IMR-90 (cell line): ENCODE data around the gene ALDH1A1. TPM values are rescaled to one million over a fixed set of nuclear protein-coding genes. Genes with fewer than 3 reads are reported as not detected.

Experiments
- ATAC-seq: fragments of 200-7000 bp; cut with Tn5 transposase; 2 replicates; pipeline ENCODE4 v1.9.1; 2020; ENCODE audit warnings: low read depth, mild to moderate bottlenecking, moderate library complexity
- BruUV-seq: library from RNA; stranded (reverse); fragments of 400-500 nt; replicated peaks from 2 replicates; lab custom pipeline; 2021; lab: Mats Ljungman, UMichigan
- CTCF ChIA-PET: fragments of 300-600 bp; formaldehyde crosslinking; extraction: SDS; loops from one replicate; lab custom pipeline; 2021; ENCODE audit warnings: antibody characterized with exemption; lab: Yijun Ruan, JAX
- POLR2A ChIA-PET: fragments of 300-600 bp; sonication (Branson Sonifier 250); formaldehyde crosslinking; loops from one replicate; lab custom pipeline; 2022; ENCODE audit warnings: antibody characterized with exemption; ENCODE audit not compliant: unreplicated experiment; lab: Charles Lee
- DNase-seq: peaks from one replicate; pipeline ENCODE4 v3.0.0; 2013
- H2AFZ ChIP-seq: replicated peaks from 2 replicates; pipeline ENCODE3; 2013; ENCODE audit warnings: low read length, mild to moderate bottlenecking; ENCODE audit not compliant: poor library complexity
- H2AK5ac ChIP-seq: 2 replicates; pipeline ENCODE4 v1.6.1; 2013; ENCODE audit warnings: low read depth, low read length, inconsistent platforms
- H2AK9ac ChIP-seq: replicated peaks from 2 replicates; pipeline ENCODE3; 2013; ENCODE audit warnings: mild to moderate bottlenecking, low read depth, low read length, moderate library complexity; ENCODE audit not compliant: poor library complexity
- H2BK120ac ChIP-seq: 2 replicates; pipeline ENCODE4 v1.6.1; 2013; ENCODE audit warnings: low read depth, low read length, inconsistent platforms
- H2BK15ac ChIP-seq: 3 replicates; pipeline ENCODE4 v1.6.1; 2013; ENCODE audit warnings: low read depth, low read length, inconsistent platforms
- H2BK20ac ChIP-seq: 2 replicates; pipeline ENCODE4 v1.6.1; 2013; ENCODE audit warnings: low read depth, mild to moderate bottlenecking, inconsistent platforms, low read length, moderate library complexity
- H2BK5ac ChIP-seq: 2 replicates; pipeline ENCODE4 v1.6.1; 2013; ENCODE audit warnings: mild to moderate bottlenecking, low read depth, low read length, inconsistent platforms; ENCODE audit not compliant: poor library complexity, severe bottlenecking
- H3K14ac ChIP-seq: replicated peaks from 2 replicates; pipeline ENCODE4 v1.6.1; 2013; ENCODE audit warnings: low read depth, low read length, inconsistent platforms
- H3K18ac ChIP-seq: 2 replicates; pipeline ENCODE4 v1.6.1; 2013; ENCODE audit warnings: low read depth, low read length, control low read depth
- H3K23ac ChIP-seq: 2 replicates; pipeline ENCODE4 v1.6.1; 2013; ENCODE audit warnings: low read depth, low read length, inconsistent platforms
- H3K27ac ChIP-seq: 2 replicates; pipeline ENCODE4 v1.5.1; 2013; ENCODE audit warnings: mild to moderate bottlenecking, control low read depth, low read length; ENCODE audit not compliant: insufficient read depth
- H3K27me3 ChIP-seq: 2 replicates; pipeline ENCODE4 v1.6.1; 2013; ENCODE audit warnings: low read length; ENCODE audit not compliant: control insufficient read depth, insufficient read depth
- H3K36me3 ChIP-seq: 2 replicates; pipeline ENCODE4 v1.6.1; 2013; ENCODE audit warnings: low read length, mixed read lengths; ENCODE audit not compliant: control insufficient read depth, insufficient read depth
- H3K4ac ChIP-seq: 2 replicates; pipeline ENCODE4 v1.6.1; 2013; ENCODE audit warnings: low read depth, low read length, inconsistent platforms
- H3K4me1 ChIP-seq: 2 replicates; pipeline ENCODE4 v1.6.1; 2013; ENCODE audit warnings: low read length, mixed read lengths; ENCODE audit not compliant: control insufficient read depth, insufficient read depth
- H3K4me2 ChIP-seq: 2 replicates; pipeline ENCODE4 v1.6.1; 2013; ENCODE audit warnings: low read depth, mild to moderate bottlenecking, control low read depth, low read length, moderate library complexity
- H3K4me3 ChIP-seq: 2 replicates; pipeline ENCODE4 v1.5.1; 2013; ENCODE audit warnings: low read depth, mild to moderate bottlenecking, control low read depth, low read length, moderate library complexity; ENCODE audit not compliant: insufficient read depth
- H3K56ac ChIP-seq: 2 replicates; pipeline ENCODE4 v1.6.1; 2013; ENCODE audit warnings: low read length, inconsistent platforms; ENCODE audit not compliant: insufficient read depth; ENCODE audit errors: extremely low read depth
- H3K79me1 ChIP-seq, 2 experiments: 2 replicates each; pipeline ENCODE4 v1.6.1; 2013; ENCODE audit warnings: low read length in 2 of 2, inconsistent platforms in 1 of 2, low read depth in 1 of 2
- H3K9ac ChIP-seq: 2 replicates; pipeline ENCODE4 v1.6.1; 2013; ENCODE audit warnings: low read depth, low read length, control low read depth
- H3K9me1 ChIP-seq: 2 replicates; pipeline ENCODE4 v1.6.1; 2013; ENCODE audit warnings: low read length, inconsistent platforms; ENCODE audit not compliant: insufficient read depth
- H3K9me3 ChIP-seq: 2 replicates; pipeline ENCODE4 v1.6.1; 2013; ENCODE audit warnings: low read length; ENCODE audit not compliant: control insufficient read depth, insufficient read depth
- H4K20me1 ChIP-seq: 2 replicates; pipeline ENCODE4 v1.6.1; 2013; ENCODE audit warnings: low read length, inconsistent platforms; ENCODE audit not compliant: insufficient read depth
- H4K5ac ChIP-seq: 2 replicates; pipeline ENCODE4 v1.6.1; 2013; ENCODE audit warnings: mild to moderate bottlenecking, low read depth, low read length, control low read depth
- H4K8ac ChIP-seq, 2 experiments: 2 replicates each; pipeline ENCODE4 v1.6.1; 2013; ENCODE audit warnings: low read depth in 2 of 2, low read length in 2 of 2, control low read depth in 1 of 2, inconsistent platforms in 1 of 2
- H4K91ac ChIP-seq: 2 replicates; pipeline ENCODE4 v1.6.1; 2013; ENCODE audit warnings: low read depth, low read length, inconsistent platforms; ENCODE audit not compliant: insufficient read depth
- BHLHE40 ChIP-seq: fragments of 150-350 bp; IDR thresholded peaks from 2 replicates; pipeline ENCODE4 v1.6.1; 2016; ENCODE audit warnings: mild to moderate bottlenecking, low read depth, low read length
- CEBPB ChIP-seq: IDR thresholded peaks from 2 replicates; pipeline ENCODE4 v1.6.1; 2012; ENCODE audit warnings: low read depth, low read length, improper control_type of control experiment
- CHD1 ChIP-seq: IDR thresholded peaks from 2 replicates; pipeline ENCODE4 v1.6.1; 2012; ENCODE audit warnings: low read depth, low read length, improper control_type of control experiment
- FOS ChIP-seq: fragments of 150-350 bp; IDR thresholded peaks from 2 replicates; pipeline ENCODE4 v1.6.1; 2016; ENCODE audit warnings: low read depth, low read length
- MAFK ChIP-seq: IDR thresholded peaks from 2 replicates; pipeline ENCODE4 v1.6.1; 2012; ENCODE audit warnings: low read depth, low read length, improper control_type of control experiment
- MAZ ChIP-seq: IDR thresholded peaks from 2 replicates; pipeline ENCODE4 v1.6.1; 2012; ENCODE audit warnings: low read depth, mild to moderate bottlenecking, low read length, improper control_type of control experiment, moderate library complexity, borderline replicate concordance
- MXI1 ChIP-seq: IDR thresholded peaks from 2 replicates; pipeline ENCODE4 v1.6.1; 2012; ENCODE audit warnings: low read depth, mild to moderate bottlenecking, low read length, moderate library complexity, borderline replicate concordance
- NFE2L2 ChIP-seq: fragments of 150-350 bp; IDR thresholded peaks from 2 replicates; pipeline ENCODE4 v1.6.1; 2016; ENCODE audit warnings: low read depth, mild to moderate bottlenecking, low read length
- POLR2A ChIP-seq: IDR thresholded peaks from 2 replicates; pipeline ENCODE4 v1.6.1; 2012; ENCODE audit warnings: mild to moderate bottlenecking, low read depth, low read length
- RAD21 ChIP-seq: IDR thresholded peaks from 2 replicates; pipeline ENCODE4 v1.6.1; 2012; ENCODE audit warnings: low read length, improper control_type of control experiment
- RCOR1 ChIP-seq: IDR thresholded peaks from 2 replicates; pipeline ENCODE4 v1.6.1; 2012; ENCODE audit warnings: mild to moderate bottlenecking, low read length, improper control_type of control experiment; ENCODE audit not compliant: insufficient replicate concordance
- RFX5 ChIP-seq: IDR thresholded peaks from 2 replicates; pipeline ENCODE4 v1.8.0; 2012; ENCODE audit warnings: low read depth, mild to moderate bottlenecking, low read length, moderate library complexity
- SMC3 ChIP-seq: fragments of 150-350 bp; IDR thresholded peaks from 2 replicates; pipeline ENCODE4 v1.6.1; 2016; ENCODE audit warnings: low read depth, mild to moderate bottlenecking, antibody characterized with exemption, low read length, moderate library complexity
- WGBS, 2 experiments: methylation state at CpG; one replicate each; pipeline versions ENCODE4 v1.1.5 to v1.1.7; 2013; ENCODE audit warnings: missing lambda C conversion rate in 2 of 2; ENCODE audit not compliant: insufficient read length in 1 of 2; ENCODE audit errors: extremely low coverage in 2 of 2; 5-methylcytosine and 5-hydroxymethylcytosine counted together
- dilution Hi-C: fragments of 300-500 bp; cut with HindIII; formaldehyde crosslinking; loops from one replicate; pipeline ENCODE4 v1.14.3; 2018; ENCODE audit warnings: low sequenced_read_pairs; ENCODE audit not compliant: unreplicated experiment
- in situ Hi-C: fragments of 300-500 bp; cut with MboI; formaldehyde crosslinking; loops from 3 replicates; pipeline ENCODE4 v1.14.3; 2019; ENCODE audit warnings: low sequenced_read_pairs, inconsistent platforms, mixed read lengths
- intact Hi-C: fragments of 100-400 bp; cut with micrococcal nuclease; formaldehyde crosslinking; loops from 2 replicates; pipeline ENCODE4 v1.10.0; 2022
- polyA plus RNA-seq, 3 experiments: library from polyadenylated mRNA; depleted of rRNA; stranded (reverse); fragments of >200 nt; gene quantifications; 2 replicates each; pipeline ENCODE4 v1.2.3, GENCODE V29; 2012; ENCODE audit warnings: low replicate concordance in 1 of 3
- total RNA-seq: library from RNA; depleted of rRNA; stranded (reverse); fragments of >200 nt; gene quantifications from 2 replicates; pipeline ENCODE4 v1.2.3, GENCODE V29; 2012
- TF ChIP-seq, protein P1 (sequence below): fragments of 150-350 bp; IDR thresholded peaks from 2 replicates; pipeline ENCODE4 v1.6.1; 2016; ENCODE audit warnings: low read depth, mild to moderate bottlenecking, low read length, moderate library complexity, borderline replicate concordance
- TF ChIP-seq, protein P2 (sequence below): fragments of 150-350 bp; IDR thresholded peaks from 2 replicates; pipeline ENCODE4 v1.6.1; 2017; ENCODE audit warnings: mild to moderate bottlenecking, antibody characterized with exemption, low read length, low read depth
- TF ChIP-seq, protein P3 (sequence below): conservative IDR thresholded peaks from 2 replicates; pipeline ENCODE4 v1.5.1; 2012; ENCODE audit warnings: mild to moderate bottlenecking, low read depth, low read length, improper control_type of control experiment

ALDH1A1 gene
- total and polyA plus RNA-seq, 2 of the 4 experiments (the other 2 are of a cell fraction): not detected

DNA sequence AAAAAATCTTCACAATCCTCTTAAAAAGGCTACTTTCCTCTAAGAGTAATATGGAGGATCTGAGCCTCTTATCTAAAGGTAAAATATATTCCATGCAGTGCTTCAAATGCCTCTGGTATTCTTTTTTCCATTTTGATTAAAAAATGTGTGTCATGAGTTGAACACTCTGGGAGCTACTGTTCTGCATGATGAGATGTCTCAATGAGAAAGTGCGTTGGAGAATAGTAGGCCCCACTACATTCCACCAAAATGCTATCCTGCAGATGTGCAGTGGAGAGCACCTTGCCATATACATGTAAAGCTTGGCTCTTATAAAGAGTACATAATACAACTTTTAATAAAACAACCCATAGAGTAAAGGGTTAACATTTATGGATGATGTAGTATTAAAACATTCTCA, 26.3 kb downstream of the ALDH1A1 start:
- no peak overlapping the region for H2AK9ac ChIP-seq

More for the DNA sequence above, 26.3 kb downstream of the ALDH1A1 start:
- Histone ChIP-seq H4K5ac (no peak overlapping the region), H3K18ac (no peak overlapping the region), H2BK20ac (no peak overlapping the region), H3K14ac (no peak overlapping the region), H3K23ac (no peak overlapping the region), H4K91ac (no peak overlapping the region), H4K20me1 (no peaks in the 10 kb centered on the region), H2BK120ac (no peak overlapping the region), H3K4me2 (no peak overlapping the region), H3K36me3 (no peaks in the 10 kb centered on the region), H3K27ac (no peak overlapping the region), H3K79me1 (no peaks in the 10 kb centered on the region), H2BK5ac (no peak overlapping the region), H3K27me3 (no peaks in the 10 kb centered on the region; the same call in 1 of the 2 replicates), H3K4me3 (no peak overlapping the region), H2AK5ac (no peak overlapping the region), H3K4ac (no peak overlapping the region), H2AFZ (no peak overlapping the region), H3K9ac (no peak overlapping the region), H3K56ac (no peak overlapping the region), H3K9me3 (no peaks in the 10 kb centered on the region), H3K9me1 (no peaks in the 10 kb centered on the region), H2BK15ac (no peak overlapping the region), H3K4me1 (no peaks in the 10 kb centered on the region), H4K8ac (no peak overlapping the region)
- ChIA-PET POLR2A (no interaction called here), CTCF (no interaction called here)
- dilution Hi-C loops (no loop called here), in situ Hi-C loops (no loop called here), intact Hi-C loops (no loop called here)
- TF ChIP-seq RAD21 (no peak), RCOR1 (no peak), MAFK (no peak), SMC3 (no peak), BHLHE40 (no peak), FOS (no peak), POLR2A (no peak), CHD1 (no peak), CEBPB (no peak), NFE2L2 (no peak), MXI1 (no peak), MAZ (no peak), RFX5 (no peak)
- TF ChIP-seq, protein P1, sequence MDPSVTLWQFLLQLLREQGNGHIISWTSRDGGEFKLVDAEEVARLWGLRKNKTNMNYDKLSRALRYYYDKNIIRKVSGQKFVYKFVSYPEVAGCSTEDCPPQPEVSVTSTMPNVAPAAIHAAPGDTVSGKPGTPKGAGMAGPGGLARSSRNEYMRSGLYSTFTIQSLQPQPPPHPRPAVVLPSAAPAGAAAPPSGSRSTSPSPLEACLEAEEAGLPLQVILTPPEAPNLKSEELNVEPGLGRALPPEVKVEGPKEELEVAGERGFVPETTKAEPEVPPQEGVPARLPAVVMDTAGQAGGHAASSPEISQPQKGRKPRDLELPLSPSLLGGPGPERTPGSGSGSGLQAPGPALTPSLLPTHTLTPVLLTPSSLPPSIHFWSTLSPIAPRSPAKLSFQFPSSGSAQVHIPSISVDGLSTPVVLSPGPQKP: no peak
- TF ChIP-seq, protein P2, sequence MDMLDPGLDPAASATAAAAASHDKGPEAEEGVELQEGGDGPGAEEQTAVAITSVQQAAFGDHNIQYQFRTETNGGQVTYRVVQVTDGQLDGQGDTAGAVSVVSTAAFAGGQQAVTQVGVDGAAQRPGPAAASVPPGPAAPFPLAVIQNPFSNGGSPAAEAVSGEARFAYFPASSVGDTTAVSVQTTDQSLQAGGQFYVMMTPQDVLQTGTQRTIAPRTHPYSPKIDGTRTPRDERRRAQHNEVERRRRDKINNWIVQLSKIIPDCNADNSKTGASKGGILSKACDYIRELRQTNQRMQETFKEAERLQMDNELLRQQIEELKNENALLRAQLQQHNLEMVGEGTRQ: no peak
- TF ChIP-seq, protein P3, sequence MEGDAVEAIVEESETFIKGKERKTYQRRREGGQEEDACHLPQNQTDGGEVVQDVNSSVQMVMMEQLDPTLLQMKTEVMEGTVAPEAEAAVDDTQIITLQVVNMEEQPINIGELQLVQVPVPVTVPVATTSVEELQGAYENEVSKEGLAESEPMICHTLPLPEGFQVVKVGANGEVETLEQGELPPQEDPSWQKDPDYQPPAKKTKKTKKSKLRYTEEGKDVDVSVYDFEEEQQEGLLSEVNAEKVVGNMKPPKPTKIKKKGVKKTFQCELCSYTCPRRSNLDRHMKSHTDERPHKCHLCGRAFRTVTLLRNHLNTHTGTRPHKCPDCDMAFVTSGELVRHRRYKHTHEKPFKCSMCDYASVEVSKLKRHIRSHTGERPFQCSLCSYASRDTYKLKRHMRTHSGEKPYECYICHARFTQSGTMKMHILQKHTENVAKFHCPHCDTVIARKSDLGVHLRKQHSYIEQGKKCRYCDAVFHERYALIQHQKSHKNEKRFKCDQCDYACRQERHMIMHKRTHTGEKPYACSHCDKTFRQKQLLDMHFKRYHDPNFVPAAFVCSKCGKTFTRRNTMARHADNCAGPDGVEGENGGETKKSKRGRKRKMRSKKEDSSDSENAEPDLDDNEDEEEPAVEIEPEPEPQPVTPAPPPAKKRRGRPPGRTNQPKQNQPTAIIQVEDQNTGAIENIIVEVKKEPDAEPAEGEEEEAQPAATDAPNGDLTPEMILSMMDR: no peak
- ATAC-seq (no peak), DNase-seq (no peak)
- WGBS, 2 experiments: no CpG with 5 or more reads among the region's 1 CpG
- no TSS peak for BruUV-seq
